Stimulated activated naive CD8-positive, alpha-beta T cell treated with anti-CD3 and anti-CD28 coated beads, Interleukin-15, Interleukin-2, amounts not matched to agents 100 U/mL and 50 U/mL, for 24 hours (primary cell): ENCODE results near the gene DHRS7.
"Not testable (repeated sequence)": the region's sequence is repeated elsewhere in the genome, so short reads cannot be mapped to it uniquely, and the experiment has no call there.

Experiments used
- ATAC-seq: fragments of 150-1000 bp; cut with Tn5 transposase; one replicate; pipeline ENCODE4 v1.10.0; 2021
- DNase-seq: peaks from one replicate; pipeline ENCODE4 v3.0.0; 2021

Gene DHRS7

GRCh38 chr14:60134702-60135101 lies 30.5 kb downstream of the DHRS7 start:
- ATAC-seq (no peak), DNase-seq (no peak)

- ATAC-seq, result no peak
- DNase-seq, result no peak
Observed at GRCh38 chr14:60133487-60133886, 31.7 kb downstream of the DHRS7 start.

- DNase-seq (no peak), ATAC-seq (no peak)
Observed at GRCh38 chr14:60125918-60126317, 39.3 kb downstream of the DHRS7 start.

GRCh38 chr14:60116181-60116580 lies 49.0 kb downstream of the DHRS7 start:
- no peak for ATAC-seq
- no peak for DNase-seq

- DNase-seq, result no peak
Observed at GRCh38 chr14:60114881-60115280, 50.3 kb downstream of the DHRS7 start.

GRCh38 chr14:60111732-60112131 lies 53.5 kb downstream of the DHRS7 start:
- DNase-seq (no peak), ATAC-seq (no peak)

More at GRCh38 chr14:60114881-60115280, 50.3 kb downstream of the DHRS7 start:
- no peak for ATAC-seq

- ATAC-seq (no peak), DNase-seq (no peak)
Observed at GRCh38 chr14:60107477-60107876, 57.7 kb downstream of the DHRS7 start.

- DNase-seq, result no peak
- ATAC-seq, result no peak
Observed at GRCh38 chr14:60106339-60106738, 58.9 kb downstream of the DHRS7 start.

- no peak for DNase-seq
- no peak for ATAC-seq
Observed at GRCh38 chr14:60102389-60102788, 62.8 kb downstream of the DHRS7 start.

- DNase-seq, result no peak
- no peak for ATAC-seq
Observed at GRCh38 chr14:60101786-60102185, 63.4 kb downstream of the DHRS7 start.

- DNase-seq, ATAC-seq: not testable (repeated sequence)
Observed at GRCh38 chr14:60099855-60100254, 65.3 kb downstream of the DHRS7 start.

- ATAC-seq (no peak), DNase-seq (no peak)
Observed at GRCh38 chr14:60097974-60098373, 67.2 kb downstream of the DHRS7 start.

GRCh38 chr14:60095781-60096450 lies 69.3 kb downstream of the DHRS7 start:
- ATAC-seq (no peak), DNase-seq (no peak)

GRCh38 chr14:60095231-60095630 lies 70.0 kb downstream of the DHRS7 start:
- no peak for ATAC-seq
- no peak for DNase-seq

GRCh38 chr14:60094306-60094897 lies 70.8 kb downstream of the DHRS7 start:
- ATAC-seq (peak; percentile 24), DNase-seq (peak; percentile 19)
